HG03064 (cell line): Measurements from ENCODE around the gene RBM43.
"Not testable (repeated sequence)": the region's sequence is repeated elsewhere in the genome, so short reads cannot be mapped to it uniquely, and the experiment has no call there.

ENCODE experiments used
- ATAC-seq: cut with Tn5 transposase; IDR thresholded peaks from one replicate; pipeline ENCODE4 v1.9.1; 2021; ENCODE audit warnings: low read depth; ENCODE audit not compliant: unreplicated experiment

The RBM43 gene

GRCh38 chr2:151269798-151270568, 8.3 kb upstream of the RBM43 start:
- no peak for ATAC-seq

DNA sequence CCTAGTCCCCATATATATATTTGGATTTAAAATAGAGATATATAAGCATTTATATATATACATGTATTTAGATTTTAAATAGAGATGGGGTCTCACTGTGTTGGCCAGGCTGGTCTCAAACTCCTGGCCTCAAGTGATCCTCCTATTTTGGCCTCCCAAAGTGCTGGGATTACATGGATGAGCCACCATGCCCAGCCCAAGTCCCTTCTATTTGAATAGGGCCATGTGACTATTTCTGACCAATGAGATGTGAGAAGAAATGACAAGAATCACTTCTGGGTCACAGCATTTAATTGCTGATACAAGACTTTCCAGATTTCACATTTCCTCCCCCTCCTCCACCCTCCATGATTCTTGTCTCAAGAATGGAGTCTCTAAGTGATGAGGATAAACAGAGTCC, 6.4 kb upstream of the RBM43 start:
- no peak for ATAC-seq

DNA sequence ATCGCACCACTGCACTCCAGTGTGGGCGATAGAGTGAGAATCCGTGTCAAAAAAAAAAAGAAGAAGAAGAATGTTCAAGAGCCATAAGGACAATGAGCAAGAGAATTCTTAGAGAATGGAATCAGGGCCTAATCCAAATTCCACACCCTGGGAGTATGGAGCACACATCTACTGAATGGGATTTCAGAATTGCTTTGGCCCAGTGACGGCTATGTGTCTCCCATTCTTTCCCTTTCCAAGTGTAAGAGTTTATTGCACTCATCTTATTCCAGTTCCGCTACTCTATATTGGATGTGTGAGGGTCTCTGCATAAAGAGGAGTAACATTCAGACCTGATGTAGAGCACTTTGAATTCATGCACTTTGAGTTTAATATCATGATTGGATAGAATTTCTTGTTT, 5.9 kb upstream of the RBM43 start:
- ATAC-seq: no peak

DNA sequence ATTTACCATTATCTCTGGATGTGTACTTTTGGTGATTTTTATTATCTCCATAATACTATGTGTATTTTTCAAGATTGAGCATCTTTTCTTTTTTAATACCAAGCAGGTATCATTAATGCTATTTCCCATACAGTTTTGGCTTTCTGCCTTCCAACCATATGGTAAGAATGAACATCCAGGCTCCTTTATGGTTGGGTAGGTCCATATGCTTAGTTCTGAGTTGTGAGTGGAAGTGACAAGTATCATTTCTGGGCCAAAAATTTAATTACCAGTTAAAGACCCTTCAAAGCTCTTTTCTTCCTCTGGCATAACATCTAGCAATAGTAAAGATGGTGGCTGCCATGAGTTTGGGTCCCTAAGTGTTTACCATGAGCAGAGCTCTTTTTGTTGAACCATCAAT, 4.3 kb upstream of the RBM43 start:
- no peak for ATAC-seq

- ATAC-seq: no peak
Observed at GRCh38 chr2:151264157-151264825, 2.6 kb upstream of the RBM43 start.

- no peak for ATAC-seq
Observed at GRCh38 chr2:151262629-151263028, 966 bp upstream of the RBM43 start.

DNA sequence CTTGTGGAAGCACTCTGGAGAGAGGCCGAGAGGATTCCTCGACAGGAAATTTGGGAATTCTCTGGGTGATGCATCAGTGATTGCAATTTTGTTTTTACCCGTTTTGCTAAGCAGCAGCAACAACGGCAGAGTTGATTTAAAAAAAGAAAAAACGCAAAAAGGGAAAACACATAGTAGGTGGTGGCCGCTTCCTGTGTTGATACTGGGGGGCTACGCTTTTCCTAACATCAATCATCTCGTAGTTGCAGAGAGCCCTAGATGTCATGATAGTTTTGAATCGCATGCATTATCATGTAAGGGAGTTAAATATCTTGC, 271 bp upstream of the RBM43 start:
- ATAC-seq: no peak

DNA sequence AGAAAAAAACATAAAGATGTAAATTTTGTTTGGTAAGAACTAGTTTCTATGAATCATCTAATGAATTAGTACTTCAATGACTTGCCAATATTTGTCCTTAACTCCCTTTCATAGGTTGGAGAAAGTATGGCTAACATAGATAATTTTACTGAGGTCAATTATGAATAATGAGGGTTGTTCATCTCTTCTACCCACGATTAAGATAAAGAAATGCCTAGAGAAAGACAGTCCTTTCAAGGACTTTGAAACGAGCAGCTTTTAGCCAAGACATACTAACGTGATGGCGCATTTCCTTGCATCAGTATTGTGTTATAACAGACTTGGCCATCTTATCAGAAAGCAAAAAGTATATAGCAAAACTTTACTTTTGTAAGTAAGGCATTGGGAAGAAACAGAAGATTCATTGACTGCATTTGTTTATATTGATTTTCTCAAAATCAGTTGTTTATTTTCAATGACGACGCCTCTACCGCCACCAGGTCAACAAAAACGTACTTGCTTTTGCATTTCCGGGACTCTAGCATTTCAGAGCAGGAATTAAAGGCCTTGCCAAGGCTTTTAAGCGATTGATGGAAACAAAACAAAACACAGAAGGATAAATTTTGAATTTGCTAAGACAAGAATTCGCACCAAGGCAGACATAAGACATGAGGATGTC, 961 bp downstream of the RBM43 start:
- peak; percentile 9 for ATAC-seq

DNA sequence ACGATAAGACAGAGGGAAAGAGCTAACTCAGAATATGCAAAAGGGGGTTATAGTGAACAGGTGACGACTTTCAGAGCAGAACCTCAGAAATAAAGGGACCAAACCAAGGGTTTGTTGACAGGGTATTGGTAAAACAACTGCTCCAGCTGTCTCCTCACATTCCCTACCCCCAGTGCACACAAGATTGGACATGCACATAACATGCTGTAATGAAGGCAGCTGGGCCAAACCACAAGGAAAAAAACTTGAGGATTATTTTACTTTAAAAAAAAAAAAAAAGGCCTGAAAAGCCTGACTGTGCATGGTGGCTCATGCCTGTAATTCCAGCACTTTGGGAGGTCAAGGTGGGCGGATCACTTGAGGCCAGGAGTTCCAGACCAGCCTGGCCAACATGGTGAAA, 3.5 kb downstream of the RBM43 start:
- ATAC-seq: no peak

DNA sequence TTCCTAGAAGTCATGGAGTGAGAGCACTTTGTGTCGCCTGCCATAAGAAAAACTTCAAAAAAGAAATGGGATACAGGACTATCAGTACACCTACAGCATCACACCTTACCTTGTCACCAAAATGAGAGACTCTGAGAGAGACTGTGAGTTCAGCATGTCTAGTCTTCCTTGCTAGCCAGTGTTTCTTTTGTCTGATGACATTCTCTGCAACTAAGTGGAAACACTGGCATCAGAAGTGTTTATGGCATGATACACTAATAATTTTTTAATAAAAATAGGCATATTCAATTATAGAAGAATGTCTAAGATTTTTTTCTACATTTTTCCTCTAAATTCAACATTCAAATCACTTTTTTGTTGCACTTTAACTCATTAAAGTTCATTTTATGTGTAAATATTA, 9.0 kb downstream of the RBM43 start:
- no peak for ATAC-seq

GRCh38 chr2:151251012-151251411, 10.7 kb downstream of the RBM43 start:
- ATAC-seq: no peak

DNA sequence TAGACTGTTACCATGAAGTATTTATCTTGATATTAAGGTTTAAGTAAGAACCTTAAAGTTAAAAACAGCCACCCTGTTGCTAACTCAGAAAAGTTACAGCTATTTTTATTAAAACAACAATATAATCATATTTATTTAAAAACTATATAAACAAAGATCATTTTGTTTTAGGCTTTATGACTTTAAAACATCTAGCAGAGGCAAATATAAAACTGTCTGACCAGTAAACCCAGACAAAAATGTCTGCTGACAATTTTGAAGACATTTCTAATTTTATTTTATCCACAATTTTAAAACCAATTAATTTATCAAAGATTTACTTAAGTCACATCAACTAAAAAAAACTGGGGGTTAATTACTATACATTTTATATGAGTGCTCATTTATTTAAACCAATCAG, 14.2 kb downstream of the RBM43 start:
- ATAC-seq: no peak

- ATAC-seq: no peak
Observed at GRCh38 chr2:151246152-151246551, 15.5 kb downstream of the RBM43 start.

DNA sequence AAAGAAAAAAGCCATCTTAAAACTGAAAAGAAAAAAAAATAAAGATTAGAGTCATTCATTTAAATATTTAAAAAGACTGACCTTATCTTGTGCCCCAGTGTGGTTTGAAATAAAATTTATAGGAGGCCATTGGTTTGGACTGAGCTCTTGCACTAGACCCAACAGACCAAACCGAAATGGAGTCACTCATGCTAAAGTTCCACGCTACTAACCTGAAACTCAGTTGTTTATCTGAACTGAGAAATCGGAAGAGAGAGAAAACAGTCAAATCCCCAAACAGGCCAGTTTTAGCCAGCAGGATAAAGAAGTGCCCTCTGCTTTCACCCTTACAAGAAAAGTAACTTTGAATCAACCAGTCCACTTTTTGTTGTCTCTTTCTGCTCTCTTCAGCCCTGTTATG, 18.2 kb downstream of the RBM43 start:
- no peak for ATAC-seq

GRCh38 chr2:151241224-151241623, 20.4 kb downstream of the RBM43 start:
- no peak for ATAC-seq

GRCh38 chr2:151240433-151240832, 21.2 kb downstream of the RBM43 start:
- no peak for ATAC-seq

- no peak for ATAC-seq
Observed at GRCh38 chr2:151239624-151240023, 22.0 kb downstream of the RBM43 start.

DNA sequence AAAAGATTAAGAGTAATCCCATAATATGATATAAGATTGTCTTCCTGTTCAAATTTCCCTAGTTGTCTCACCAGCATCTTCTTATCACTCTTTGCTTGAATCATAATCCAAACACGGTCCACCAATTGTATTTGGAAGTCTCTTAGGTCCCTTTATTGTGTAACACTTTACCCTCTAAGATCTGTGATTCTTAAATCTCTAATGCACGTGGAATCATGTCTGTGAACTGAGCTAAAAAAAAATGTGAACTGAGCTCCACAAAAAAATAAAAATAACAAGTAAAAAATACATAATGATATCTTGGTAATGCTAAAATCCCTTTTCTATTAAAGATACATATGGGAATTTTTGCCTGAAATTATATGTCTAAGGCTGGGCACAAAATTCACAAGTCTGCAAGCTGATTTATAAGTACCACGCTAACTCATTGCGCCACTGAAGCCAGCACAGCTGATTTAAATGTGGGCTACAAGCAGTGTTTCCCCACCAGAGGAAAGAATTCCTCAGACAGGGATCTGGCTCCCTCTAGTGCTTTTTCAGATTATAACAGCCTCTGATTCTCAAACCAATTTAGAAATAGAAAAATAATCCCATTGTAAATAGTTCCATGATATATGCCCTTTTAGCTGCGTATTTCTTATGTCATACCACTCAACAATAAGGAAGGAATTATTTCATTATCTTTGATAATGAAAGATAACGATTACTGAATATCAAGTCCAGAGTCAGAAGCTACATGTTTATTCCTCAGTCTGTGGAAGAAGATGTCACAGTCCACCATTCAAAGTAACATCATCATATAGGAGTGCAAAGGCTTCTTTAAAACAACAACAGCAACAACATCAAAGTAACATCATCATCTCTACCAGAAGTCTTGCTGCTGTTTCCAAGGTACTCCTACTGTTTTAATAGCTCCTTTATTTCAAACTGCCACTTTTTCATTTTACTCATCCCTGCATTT, 22.9 kb downstream of the RBM43 start:
- peak; percentile 68 for ATAC-seq

- ATAC-seq: no peak
Observed at GRCh38 chr2:151237422-151238025, 24.1 kb downstream of the RBM43 start.

DNA sequence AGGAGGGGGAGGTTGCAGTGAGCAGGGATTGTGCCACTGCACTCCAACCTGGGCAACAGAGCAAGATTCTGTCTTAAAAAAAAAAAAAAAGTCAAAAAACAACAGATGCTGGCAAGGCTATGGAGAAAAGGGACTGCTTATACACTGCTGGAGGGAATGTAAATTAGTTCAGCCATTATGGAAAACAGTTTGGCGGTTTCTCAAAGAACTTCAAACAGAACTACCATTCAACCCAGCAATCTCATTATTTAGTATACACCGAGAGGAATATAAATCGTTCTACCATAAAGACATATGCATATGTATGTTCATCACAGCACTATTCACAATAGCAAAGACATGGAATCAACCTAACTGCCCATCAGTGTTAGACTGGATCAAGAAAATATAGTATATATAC, 27.9 kb downstream of the RBM43 start:
- not testable (repeated sequence) for ATAC-seq
